Retina (tissue), 1 donor: ENCODE results near the gene INHBE.
"Not testable (repeated sequence)": the region's sequence is repeated elsewhere in the genome, so short reads cannot be mapped to it uniquely, and the experiment has no call there.

Source experiments
- DNase-seq: peaks from one replicate; pipeline ENCODE4 v3.0.0-alpha.2; 2016

INHBE gene

DNA sequence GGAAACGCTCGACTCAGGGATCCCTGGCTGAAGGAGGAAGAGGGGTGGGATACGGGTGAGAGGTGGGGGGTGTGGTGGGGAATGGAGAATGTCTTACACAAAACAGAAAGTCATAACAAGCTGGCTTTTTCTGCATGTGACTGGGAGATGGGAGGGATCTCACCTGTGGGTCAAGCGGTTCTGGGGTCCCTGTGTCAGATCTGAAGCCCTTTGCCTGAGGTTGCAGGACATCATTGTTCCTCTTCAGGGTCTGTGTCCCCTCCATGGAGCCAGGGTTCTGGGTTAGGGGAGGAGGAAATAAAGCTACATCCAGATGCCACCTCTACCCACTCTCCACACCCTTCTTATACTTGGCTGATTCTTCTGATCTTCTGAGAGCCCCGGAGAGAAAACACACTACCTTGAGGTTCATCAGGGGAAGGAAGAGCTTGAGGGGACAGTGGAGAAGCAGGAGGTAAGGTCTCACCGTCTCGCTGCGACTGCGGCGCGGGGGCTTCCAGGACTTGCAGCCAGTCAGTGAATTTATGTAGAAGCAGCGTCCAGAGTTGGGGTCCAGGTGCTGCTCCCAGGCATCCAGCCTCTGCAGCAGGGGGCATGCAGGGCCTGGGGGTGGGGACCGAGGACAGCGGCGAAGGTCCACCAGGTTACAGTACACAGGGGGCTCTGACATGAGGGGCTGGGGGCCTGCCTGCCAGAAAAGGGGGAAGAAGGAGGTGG, 22.0 kb downstream of the INHBE start:
- no peak for DNase-seq

DNA sequence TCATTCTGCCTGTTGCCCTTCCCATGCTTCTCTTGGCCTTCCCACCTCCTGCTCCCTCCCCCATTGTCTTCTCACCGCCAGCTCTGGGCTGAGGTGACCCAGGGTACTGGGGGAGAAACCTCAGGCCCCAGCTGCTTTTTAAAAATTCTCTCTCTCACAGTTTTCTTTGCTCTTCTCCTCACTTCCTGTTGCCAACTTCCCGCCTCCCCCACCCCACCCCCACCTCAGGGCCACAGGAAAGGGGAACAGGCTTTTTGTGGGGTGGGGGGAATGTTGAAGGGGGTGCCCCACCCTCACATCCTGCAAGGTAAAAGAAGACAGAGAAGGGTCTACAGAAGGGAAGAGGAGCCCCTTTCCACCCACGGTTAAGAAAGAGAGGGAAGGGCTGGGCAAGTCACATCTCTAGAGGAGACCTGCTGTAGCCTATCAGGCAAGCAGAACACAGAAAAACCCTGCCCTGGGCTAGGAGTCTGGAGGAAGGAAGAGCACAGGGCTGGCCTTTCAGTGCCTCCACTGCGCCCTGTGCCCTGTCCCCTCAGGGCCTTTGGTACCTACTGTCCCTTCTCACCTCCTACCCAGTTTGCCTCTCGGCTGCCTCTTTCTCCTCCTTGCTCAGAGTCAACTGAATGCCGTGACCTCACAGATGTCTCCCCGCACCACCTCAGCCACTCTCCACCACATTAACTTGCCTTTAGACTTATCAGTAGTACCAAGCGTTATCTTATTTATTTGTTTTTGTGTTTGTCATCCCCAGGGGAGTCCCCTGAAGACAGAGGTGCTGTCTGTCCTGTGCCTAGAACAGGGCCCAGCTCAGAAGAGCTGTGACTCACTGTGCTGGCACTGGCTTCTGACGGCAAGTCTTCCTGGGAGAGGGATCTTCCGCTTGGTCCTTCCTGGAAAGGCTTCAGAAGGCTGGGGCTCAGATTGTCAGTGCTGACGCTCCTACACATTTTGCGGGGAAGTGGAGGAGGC, 22.9 kb downstream of the INHBE start:
- no peak for DNase-seq

DNA sequence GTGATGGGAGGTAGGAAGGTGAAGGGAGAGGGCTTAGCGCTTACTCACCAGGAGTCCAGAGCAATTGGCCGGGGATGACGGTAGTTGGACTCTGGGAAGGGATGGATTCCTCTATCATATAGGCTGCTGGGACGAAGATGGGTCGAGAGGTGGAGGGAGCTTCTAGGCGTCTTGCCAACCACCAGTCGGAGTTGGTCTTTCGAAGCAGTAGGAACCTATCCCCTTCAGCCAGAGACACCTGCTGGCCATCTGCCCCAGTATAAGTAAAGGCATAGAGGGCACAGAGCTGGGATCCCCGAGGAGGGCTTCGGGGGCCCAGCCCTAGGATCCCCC, 23.9 kb downstream of the INHBE start:
- DNase-seq = no peak

DNA sequence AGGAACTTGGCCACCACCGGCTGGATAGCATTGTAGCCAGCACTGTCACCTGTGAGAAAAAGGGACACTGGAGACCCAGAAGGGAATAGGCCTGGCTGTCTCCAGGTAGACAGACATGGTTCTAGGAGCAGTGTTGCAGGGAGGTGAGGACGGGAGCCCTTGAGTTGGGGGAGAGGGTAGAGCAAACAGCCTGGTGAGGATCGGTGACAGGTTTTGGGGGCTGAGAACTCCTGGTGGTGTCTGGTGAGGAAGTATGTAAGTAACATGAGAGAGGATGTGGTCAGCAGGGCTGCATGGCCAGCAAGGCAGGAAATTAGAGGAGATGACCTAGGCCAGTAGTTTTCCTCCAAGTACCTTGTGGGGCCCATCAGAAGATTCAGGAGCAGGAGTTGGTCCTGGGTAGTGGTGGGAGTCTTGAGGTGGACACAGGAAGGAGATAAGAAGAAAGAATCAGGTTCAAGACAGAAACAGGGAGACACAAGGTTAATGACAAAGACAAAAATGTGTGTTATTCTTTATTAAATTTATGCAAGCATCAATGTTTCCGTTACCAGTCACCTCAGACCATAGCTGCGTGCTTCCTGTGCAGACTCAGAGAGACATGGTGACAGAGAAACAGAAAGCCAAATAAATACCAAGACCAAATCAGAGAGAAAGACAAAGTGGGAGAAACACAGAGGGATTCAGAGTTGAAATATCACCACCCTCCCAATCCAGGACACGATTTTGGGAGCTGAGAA, 24.4 kb downstream of the INHBE start, which contains the start of gene ARHGAP9:
TSS of gene ARHGAP9 (minus strand) at position 491 of the 740 bp plus-strand sequence. CDS start at position 31, 460 bp downstream.
- DNase-seq = no peak

DNA sequence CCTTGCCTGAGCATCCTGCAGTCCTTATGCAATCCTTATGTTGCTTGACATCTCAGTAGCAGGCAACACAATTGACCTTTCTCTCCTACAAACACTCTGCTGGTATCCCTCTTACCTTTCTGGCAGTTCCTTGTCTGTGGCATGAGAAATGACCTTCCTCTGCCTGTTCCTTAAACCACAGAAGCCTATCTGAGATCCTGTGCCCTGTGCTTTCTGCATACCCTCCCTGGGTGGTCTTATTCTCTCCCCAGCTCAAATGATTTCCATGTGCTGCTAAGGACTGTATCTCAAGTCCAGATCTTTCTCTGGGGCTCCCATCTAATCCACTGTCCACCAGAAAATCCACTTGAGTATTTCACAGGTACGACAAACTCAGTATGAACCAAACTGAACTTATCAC, 26.6 kb downstream of the INHBE start:
- DNase-seq = no peak

DNA sequence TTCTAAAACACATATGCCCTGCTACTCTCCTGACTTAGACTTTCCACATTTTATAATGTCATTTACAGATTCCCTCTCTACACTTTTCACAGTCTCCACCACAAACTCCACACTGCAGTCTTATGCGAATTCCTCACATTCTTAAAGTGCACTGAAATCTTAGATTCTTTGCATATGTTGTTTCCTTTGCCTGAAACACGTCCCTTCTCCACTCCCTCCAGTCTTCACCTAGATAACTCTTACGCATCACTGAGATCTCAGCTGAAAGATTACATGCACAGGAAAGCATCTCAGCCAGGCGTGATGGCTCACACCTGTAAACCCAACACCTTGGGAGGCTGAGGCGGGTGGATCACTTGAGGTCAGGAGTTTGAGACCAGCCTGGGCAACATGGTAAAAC, 28.4 kb downstream of the INHBE start:
- DNase-seq = no peak

DNA sequence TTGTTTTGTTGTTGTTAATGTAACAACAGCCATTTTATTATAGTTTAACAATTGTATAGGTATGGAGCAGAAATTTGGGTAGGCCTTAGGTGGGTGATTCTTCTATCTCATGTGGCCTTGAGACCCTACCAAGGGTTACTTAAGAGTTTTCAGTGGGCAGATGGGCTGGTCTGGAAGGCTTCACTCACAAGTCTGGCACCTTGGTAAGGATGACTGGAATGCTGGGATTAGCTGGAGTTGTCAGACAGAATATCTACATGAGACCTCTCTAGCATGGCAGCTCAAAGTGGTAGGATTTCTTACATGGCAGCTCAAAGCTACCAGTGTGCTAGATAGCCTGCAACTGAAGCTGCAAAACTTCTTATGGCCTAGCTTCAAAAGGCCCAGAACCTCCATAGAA, 30.6 kb downstream of the INHBE start:
- DNase-seq = no peak

DNA sequence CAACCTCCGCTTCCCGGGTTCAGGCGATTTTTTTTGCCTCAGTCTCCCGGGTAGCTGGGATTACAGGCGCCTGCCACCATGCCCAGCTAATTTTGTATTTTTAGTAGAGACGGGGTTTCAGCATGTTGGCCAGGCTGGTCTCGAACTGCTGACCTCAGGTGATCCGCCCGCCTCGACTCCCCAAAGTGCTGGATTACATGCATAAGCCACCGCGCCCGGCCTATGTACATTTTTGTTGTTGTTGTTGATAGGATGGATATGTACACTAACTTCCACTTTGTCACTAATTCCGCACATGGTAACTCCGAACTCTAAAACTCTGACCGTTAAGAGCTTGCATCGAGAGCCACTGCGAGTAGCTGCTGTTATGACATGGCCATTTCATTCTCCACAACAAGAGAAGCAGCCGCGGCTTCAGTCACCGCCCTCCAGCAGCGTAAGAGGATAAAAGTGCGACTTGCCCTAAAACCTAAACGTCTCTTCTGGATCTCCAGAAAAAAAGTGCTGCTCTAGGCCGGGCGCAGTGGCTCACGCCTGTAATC, 32.0 kb downstream of the INHBE start:
- no peak for DNase-seq

DNA sequence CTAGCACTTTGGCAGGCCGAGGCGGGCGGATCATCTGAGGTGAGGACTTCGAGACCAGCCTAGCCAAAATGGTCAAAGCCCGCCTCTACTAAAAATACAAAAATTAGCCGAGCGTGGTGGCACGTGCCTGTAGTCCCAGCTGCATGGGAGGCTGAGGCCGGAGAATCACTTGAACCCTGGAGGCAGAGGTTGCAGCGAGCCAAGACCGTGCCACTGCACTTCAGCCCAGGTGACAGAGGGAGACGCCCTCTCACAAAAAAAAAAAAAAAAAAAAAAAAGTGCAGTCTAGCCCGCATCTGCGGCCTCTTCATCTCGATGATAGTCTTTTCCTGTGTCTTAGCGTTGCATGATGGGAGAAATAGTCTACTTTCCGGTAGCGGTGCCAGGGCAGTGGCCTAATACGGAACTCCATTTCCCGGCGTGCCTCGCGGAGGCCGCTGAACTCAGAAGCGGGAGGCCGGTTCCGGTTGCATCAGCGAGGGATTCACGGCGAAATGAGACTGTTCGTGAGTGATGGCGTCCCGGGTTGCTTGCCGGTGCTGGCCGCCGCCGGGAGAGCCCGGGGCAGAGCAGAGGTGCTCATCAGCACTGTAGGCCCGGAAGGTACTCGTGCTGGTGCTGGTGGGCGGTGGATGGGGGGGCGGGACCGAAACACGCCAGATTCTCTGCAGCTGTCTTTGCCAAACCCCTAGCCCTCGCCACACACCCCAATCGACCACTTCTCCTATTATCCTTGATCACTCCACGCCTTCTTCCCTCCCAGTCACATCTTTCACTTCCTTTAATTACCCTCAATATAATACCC, 32.7 kb downstream of the INHBE start, which contains the start of gene MARS1:
TSS of gene MARS1 (plus strand) at position 472 of the 805 bp plus-strand sequence. CDS start at position 495, 23 bp downstream.
- peak; percentile 92 for DNase-seq

DNA sequence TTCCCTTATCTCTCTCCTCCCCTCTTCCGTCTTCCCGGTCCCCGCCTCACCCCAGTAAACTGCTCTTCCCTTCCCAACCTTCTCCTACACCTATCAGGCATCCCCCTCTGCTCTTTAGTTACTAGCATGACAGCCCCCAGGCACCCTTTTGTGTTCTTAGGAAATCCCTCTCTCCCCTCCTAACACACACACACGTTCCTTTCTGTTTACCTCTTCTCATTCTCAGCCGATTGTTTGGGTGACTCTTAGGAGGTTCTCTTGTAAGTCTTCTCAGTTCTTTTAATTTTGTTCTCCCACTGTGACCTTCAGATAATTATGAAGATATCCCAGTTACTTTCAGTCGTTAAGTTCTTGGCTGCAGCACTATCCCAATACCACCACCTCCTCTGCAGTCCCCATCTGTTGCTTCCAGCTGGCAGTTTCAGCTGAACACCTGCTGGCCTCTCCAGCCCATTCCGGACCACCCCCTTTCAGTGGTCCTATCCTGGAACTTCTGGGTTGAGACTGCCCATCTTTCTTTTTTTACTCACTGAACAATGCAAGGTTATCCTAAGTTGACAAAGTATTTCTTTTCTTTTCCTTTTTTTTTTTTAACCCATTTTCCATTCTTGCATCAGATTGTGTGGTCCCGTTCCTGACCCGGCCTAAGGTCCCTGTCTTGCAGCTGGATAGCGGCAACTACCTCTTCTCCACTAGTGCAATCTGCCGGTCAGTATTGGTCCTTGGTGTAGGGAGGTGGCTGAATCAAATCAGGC, 33.5 kb downstream of the INHBE start:
- no peak for DNase-seq

DNA sequence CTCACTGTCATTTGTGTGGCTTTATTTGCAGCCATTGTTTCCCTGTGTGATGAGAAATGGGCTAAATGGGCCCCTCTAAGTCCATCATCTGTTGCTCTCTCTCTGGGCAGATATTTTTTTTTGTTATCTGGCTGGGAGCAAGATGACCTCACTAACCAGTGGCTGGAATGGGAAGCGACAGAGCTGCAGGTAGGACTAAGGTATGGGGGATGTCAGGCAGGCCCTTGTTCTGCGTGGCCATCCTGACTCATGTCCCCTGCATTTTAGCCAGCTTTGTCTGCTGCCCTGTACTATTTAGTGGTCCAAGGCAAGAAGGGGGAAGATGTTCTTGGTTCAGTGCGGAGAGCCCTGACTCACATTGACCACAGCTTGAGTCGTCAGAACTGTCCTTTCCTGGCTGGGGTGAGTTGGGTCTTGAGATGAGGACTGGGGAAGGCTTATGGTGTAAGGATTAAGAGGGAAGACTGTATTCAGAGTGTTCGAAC, 34.1 kb downstream of the INHBE start:
- no peak for DNase-seq

DNA sequence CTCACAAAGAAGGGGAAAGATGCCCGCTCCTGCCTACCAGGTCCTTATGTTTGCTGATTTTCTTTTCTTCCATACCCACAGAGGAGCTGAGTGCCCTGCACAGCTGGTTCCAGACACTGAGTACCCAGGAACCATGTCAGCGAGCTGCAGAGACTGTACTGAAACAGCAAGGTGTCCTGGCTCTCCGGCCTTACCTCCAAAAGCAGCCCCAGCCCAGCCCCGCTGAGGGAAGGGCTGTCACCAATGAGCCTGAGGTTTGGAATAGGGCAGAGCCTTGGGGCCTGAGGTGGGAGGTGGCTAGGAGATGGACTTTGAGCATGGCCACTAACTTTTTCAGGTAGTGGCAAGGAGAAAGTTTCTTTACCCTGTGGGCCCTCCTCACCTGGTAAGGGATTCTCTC, 35.0 kb downstream of the INHBE start:
- no peak for DNase-seq

DNA sequence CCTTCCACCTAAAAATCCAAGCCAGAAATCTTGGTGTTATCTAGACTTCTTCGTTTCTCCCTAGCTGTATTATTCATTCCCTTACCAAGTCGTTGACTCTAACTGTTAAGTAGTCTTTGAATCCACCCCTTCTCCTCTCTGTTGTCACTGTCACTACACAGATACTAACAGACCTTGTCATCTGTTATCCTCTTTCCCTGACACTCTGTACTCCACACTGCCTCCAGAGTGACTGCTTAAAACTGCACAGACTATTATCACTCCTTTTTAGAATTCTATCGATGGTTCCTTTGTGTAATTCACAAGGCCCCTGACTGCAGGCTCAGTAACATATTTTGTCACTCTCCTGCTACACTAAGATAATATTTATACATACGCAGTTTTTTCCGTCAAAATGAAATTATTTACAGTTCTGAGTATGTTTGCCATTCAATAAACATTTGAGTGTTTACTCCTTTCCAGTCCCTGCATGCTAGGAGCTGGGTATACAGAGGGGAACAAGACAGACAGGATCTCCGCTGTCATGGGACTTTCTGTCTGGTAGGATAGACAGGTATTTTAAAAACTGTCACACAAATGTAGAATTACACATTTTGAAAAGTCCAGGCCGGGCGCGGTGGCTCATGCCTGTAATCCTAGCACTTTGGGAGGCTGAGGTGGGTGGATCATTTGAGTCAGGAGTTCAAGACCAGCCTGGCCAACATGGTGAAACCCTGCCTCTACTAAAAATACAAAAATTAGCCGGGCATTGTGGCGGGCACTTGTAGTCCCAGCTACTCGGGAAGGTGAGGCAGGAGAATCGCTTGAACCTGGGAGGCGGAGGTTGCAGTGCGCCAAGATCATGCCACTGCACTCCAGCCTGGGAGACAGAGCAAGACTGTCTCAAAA, 36.5 kb downstream of the INHBE start:
- DNase-seq = no peak

DNA sequence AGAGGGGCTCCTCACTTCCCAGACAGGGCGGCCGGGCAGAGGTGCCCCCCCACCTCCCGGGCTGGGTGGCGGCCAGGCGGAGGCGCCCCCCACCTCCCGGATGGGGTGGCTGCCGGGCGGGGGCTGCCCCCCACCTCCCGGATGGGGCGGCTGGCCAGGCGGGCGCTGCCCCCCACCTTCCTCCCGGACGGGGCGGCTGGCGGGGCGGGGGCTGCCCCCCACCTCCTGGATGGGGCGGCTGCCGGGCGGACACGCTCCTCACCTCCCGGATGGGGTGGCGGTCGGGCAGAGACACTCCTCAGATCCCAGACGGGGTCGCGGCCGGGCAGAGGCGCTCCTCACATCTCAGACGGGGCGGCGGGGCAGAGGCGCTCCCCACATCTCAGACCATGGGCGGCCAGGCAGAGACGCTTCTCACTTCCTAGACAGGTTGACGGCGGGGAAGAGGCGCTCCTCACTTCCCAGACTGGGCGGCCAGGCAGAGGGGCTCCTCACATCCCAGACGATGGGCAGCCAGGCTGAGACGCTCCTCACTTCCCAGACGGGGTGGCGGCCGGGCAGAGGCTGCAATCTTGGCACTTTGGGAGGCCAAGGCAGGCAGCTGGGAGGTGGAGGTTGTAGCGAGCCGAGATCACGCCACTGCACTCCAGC, 40.1 kb downstream of the INHBE start:
- not testable (repeated sequence) for DNase-seq

DNA sequence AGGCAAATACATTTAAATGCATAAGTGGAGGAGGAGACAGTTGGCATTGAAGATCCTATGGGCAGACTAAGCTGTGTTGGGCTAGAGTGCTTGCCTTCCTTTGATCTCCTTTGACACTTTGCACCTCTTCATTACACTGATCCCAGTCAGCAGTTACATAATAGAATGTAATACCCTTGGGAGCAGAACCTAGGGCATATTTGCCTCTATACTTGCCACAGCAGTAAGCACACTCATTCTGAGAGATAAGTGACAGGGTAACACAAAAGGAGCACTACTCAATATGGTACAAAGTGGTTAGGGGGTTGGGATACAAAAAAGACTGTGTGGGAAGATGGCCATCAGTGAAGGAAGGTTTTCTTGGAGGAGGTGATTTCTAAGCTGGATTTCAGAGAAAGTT, 41.7 kb downstream of the INHBE start:
- DNase-seq = no peak

DNA sequence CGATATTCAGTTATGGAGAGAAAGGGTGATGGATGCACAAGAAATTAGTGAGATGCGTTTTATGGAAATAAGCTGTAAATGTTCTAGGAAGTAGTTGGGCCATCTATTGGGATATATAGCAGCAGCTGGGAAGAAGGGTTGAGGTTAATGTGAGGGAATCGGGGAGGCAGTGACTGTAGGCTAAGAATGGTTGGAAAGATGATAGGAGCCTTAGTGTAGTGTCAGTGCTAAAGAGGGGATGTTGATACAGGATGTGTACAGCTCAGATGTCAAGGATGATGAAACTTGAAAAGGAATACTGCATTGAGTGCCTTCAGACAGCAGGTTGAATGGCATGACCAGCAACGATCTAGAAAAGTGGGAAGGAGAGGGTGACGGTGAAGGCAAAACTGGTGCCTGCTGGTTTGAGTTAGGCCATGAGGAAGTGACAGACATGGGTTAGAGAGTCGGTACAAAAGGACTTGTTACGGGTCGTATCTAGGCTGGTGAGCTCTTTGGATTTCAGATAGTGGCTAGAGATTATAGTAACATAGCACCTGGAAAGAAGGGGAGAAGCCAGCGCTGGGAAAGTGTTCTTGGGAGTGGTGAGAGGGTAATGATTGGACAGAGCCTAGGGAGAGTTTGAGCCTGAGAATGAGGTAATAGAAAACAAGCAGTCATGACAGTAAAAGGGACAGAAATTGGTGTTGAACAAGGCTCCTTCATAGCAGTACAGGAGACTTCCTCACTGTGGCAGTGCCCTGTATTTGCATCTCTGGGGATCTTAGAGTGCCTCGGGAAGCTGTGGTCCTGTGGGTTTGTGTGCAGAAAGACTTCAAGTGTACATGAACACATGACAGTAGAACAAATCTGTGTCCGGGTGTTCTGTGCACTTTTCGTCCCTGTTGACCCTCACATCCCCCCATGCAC, 42.4 kb downstream of the INHBE start:
- DNase-seq = no peak

DNA sequence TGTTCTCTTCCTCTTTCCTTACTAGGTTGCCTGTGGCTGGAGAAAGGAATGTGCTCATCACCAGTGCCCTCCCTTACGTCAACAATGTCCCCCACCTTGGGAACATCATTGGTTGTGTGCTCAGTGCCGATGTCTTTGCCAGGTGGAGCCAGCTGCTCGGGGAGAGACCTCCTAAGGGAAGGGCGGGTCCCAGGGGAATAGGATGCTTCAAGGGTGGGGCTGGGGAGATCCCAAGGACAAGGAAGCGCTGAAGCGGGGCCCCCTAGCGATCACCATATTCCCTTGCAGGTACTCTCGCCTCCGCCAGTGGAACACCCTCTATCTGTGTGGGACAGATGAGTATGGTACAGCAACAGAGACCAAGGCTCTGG, 43.0 kb downstream of the INHBE start:
- no peak for DNase-seq

DNA sequence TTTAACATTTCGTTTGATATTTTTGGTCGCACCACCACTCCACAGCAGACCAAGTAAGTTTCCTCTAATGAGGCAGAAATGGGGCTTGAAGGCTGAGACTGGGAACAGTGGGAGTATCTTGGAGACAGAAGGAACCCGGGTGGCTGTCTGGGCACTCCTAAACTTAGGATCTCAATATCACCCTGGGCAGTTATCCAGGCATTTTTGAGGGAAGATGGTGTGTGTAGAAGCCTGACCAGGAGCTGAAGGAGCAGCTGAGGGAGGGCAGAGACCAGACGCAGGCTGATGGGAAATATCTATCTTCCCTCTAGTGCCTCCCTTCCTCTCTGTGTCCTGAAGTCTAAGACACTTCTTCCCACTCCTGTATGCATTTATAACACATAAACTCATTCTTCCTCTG, 43.5 kb downstream of the INHBE start:
- DNase-seq = no peak
